ENCODE results near the gene SMIM33. TPM values are rescaled to one million over a fixed set of nuclear protein-coding genes. Genes with fewer than 3 reads are reported as not detected.

Gene SMIM33
- total and polyA plus RNA-seq, 10 of the 15 experiments (the other 5 are each of a cell fraction or from before 2014, with no cell fraction given): 0.03 to 0.25 (median 0.07) TPM; not detected in 4

DNA sequence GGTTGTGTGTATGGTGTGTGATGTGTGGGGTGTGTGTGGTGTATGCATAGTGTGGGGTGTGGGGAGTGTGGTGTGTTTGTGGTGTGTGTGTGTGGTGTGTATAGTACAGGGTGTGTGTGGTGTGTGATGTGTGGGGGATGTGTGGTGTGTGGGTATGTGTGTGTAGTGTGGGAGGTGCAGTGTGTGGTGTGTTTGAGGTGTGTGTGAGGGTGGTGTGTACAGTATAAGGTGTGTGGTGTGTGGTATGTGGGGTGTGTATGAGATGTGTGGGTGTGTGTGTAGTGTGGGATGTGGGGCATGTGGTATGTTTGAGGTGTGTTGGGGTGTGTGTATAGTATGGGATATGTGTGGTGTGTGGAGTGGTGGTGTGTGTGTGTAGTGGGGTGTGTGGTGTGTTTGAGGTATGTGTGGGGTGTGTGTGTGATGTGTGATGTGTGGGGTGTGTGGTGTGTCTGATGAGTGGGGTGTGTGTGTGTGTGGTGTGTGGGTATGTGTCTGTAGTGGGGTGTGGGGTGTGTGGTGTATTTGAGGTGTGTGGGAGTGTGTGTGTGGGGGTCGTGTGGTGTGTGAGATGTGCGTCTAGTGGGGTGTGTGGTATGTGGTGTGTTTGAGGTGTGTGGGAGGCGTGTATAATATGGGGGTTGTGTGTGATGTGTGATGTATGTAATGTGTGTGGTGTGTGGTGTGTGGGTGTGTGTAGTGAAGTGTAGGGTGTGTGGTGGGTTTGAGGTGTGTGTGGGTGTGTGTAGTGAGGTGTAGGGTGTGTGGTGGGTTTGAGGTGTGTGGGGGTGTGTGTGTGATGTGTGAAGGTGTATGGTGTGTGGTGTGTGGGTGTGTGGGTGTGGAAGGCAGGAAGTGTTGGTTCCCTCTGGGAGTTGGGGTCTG lies 16.9 kb upstream of the SMIM33 start (continued):
- TF ChIP-seq, protein P1, sequence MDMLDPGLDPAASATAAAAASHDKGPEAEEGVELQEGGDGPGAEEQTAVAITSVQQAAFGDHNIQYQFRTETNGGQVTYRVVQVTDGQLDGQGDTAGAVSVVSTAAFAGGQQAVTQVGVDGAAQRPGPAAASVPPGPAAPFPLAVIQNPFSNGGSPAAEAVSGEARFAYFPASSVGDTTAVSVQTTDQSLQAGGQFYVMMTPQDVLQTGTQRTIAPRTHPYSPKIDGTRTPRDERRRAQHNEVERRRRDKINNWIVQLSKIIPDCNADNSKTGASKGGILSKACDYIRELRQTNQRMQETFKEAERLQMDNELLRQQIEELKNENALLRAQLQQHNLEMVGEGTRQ (IDR thresholded peaks at IDR 0.05; ENCODE audit: borderline replicate concordance, low read depth, low read length): no peak
- TF ChIP-seq, protein P2, sequence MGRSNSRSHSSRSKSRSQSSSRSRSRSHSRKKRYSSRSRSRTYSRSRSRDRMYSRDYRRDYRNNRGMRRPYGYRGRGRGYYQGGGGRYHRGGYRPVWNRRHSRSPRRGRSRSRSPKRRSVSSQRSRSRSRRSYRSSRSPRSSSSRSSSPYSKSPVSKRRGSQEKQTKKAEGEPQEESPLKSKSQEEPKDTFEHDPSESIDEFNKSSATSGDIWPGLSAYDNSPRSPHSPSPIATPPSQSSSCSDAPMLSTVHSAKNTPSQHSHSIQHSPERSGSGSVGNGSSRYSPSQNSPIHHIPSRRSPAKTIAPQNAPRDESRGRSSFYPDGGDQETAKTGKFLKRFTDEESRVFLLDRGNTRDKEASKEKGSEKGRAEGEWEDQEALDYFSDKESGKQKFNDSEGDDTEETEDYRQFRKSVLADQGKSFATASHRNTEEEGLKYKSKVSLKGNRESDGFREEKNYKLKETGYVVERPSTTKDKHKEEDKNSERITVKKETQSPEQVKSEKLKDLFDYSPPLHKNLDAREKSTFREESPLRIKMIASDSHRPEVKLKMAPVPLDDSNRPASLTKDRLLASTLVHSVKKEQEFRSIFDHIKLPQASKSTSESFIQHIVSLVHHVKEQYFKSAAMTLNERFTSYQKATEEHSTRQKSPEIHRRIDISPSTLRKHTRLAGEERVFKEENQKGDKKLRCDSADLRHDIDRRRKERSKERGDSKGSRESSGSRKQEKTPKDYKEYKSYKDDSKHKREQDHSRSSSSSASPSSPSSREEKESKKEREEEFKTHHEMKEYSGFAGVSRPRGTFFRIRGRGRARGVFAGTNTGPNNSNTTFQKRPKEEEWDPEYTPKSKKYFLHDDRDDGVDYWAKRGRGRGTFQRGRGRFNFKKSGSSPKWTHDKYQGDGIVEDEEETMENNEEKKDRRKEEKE (IDR thresholded peaks at IDR 0.05): no peak
- TF ChIP-seq POLR2AphosphoS2 (IDR thresholded peaks at IDR 0.05; ENCODE audit: low read depth, low read length): no peak
- TF ChIP-seq MEF2B (IDR thresholded peaks at IDR 0.05; ENCODE audit: partially characterized antibody, poor library complexity, severe bottlenecking): peak; percentile 90
- TF ChIP-seq, protein P3, sequence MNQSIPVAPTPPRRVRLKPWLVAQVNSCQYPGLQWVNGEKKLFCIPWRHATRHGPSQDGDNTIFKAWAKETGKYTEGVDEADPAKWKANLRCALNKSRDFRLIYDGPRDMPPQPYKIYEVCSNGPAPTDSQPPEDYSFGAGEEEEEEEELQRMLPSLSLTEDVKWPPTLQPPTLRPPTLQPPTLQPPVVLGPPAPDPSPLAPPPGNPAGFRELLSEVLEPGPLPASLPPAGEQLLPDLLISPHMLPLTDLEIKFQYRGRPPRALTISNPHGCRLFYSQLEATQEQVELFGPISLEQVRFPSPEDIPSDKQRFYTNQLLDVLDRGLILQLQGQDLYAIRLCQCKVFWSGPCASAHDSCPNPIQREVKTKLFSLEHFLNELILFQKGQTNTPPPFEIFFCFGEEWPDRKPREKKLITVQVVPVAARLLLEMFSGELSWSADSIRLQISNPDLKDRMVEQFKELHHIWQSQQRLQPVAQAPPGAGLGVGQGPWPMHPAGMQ (IDR thresholded peaks at IDR 0.05; ENCODE audit: borderline replicate concordance): peak; percentile 57; the same call in 1 of the 2 replicates
- peak; percentile 63 for TF ChIP-seq EED (IDR thresholded peaks at IDR 0.05; ENCODE audit: low read depth)
- no peak for TF ChIP-seq PAX8 (IDR thresholded peaks at IDR 0.05)
- no peak for TF ChIP-seq TARDBP (IDR thresholded peaks at IDR 0.05; ENCODE audit: borderline replicate concordance)
- peak; percentile 60; the same call in 1 of the 2 replicates for TF ChIP-seq BACH1 (IDR thresholded peaks at IDR 0.05; ENCODE audit: borderline replicate concordance)
- TF ChIP-seq, protein P4, sequence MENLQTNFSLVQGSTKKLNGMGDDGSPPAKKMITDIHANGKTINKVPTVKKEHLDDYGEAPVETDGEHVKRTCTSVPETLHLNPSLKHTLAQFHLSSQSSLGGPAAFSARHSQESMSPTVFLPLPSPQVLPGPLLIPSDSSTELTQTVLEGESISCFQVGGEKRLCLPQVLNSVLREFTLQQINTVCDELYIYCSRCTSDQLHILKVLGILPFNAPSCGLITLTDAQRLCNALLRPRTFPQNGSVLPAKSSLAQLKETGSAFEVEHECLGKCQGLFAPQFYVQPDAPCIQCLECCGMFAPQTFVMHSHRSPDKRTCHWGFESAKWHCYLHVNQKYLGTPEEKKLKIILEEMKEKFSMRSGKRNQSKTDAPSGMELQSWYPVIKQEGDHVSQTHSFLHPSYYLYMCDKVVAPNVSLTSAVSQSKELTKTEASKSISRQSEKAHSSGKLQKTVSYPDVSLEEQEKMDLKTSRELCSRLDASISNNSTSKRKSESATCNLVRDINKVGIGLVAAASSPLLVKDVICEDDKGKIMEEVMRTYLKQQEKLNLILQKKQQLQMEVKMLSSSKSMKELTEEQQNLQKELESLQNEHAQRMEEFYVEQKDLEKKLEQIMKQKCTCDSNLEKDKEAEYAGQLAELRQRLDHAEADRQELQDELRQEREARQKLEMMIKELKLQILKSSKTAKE (IDR thresholded peaks at IDR 0.05; ENCODE audit: low read depth, poor library complexity, severe bottlenecking): peak; percentile 37
- peak; percentile 78 for TF ChIP-seq IKZF1 (conservative IDR thresholded peaks at IDR 0.05)
- peak; percentile 91 for TF ChIP-seq PAX5 (IDR thresholded peaks at IDR 0.05; ENCODE audit: borderline replicate concordance, low read depth, low read length)
- no peak for TF ChIP-seq KDM1A (IDR thresholded peaks at IDR 0.05; ENCODE audit: borderline replicate concordance)
- no peak for TF ChIP-seq TCF7 (IDR thresholded peaks at IDR 0.05; ENCODE audit: borderline replicate concordance)
- peak; percentile 77 for TF ChIP-seq DPF2 (IDR thresholded peaks at IDR 0.05)
- TF ChIP-seq CREB1 (IDR thresholded peaks at IDR 0.05; ENCODE audit: low read depth): peak; percentile 55; the same call in 1 of the 2 replicates
- TF ChIP-seq NFXL1 (IDR thresholded peaks at IDR 0.05; ENCODE audit: borderline replicate concordance): no peak
- TF ChIP-seq EP300 (IDR thresholded peaks at IDR 0.05; ENCODE audit: borderline replicate concordance in 1 of 2, control insufficient read depth in 1 of 2, low read depth in 2 of 2, low read length in 2 of 2): peak in 1 of 2 experiments; percentile 30; a peak in 1 of 4 replicates
- no peak for TF ChIP-seq KAT2A (conservative IDR thresholded peaks at IDR 0.05; ENCODE audit: control insufficient read depth, low read depth, low read length)
- TF ChIP-seq JUND (IDR thresholded peaks at IDR 0.05; ENCODE audit: low read depth, low read length): no peak
- TF ChIP-seq WRNIP1 (IDR thresholded peaks at IDR 0.05; ENCODE audit: borderline replicate concordance, low read depth, low read length): no peak
- no peak for TF ChIP-seq RFX5 (IDR thresholded peaks at IDR 0.05; ENCODE audit: low read depth, low read length)
- TF ChIP-seq SP1 (IDR thresholded peaks at IDR 0.05; ENCODE audit: low read depth, low read length): no peak
- TF ChIP-seq POLR2A (IDR thresholded peaks at IDR 0.05; ENCODE audit: low read depth, low read length): no peak

Measured in GM12878 (cell line).